ENCODE measurements around the gene TCTN1.
"Not testable (repeated sequence)": the region's sequence is repeated elsewhere in the genome, so short reads cannot be mapped to it uniquely, and the experiment has no call there.

TCTN1 gene

GRCh38 chr12:110636516-110636915, 22.6 kb downstream of the TCTN1 start:
- DNase-seq (ENCODE audit: insufficient read length, low spot score) = no peak
- TF ChIP-seq SPI1 (IDR thresholded peaks at IDR 0.05; ENCODE audit: low read depth, low read length) (peak; percentile 51), PAX5 (IDR thresholded peaks at IDR 0.05; ENCODE audit: insufficient read depth, low read length, severe bottlenecking) (peak; percentile 91), POLR2AphosphoS5 (IDR thresholded peaks at IDR 0.05; ENCODE audit: low read depth, low read length) (no peak)
- peak; percentile 9 for FAIRE-seq

- FAIRE-seq (peak; percentile 57), DNase-seq (ENCODE audit: insufficient read length, low spot score) (no peak)
- no peak for TF ChIP-seq SPI1 (IDR thresholded peaks at IDR 0.05; ENCODE audit: low read depth, low read length)
- TF ChIP-seq PAX5 (IDR thresholded peaks at IDR 0.05; ENCODE audit: insufficient read depth, low read length, severe bottlenecking) = no peak
- TF ChIP-seq TAF1 (IDR thresholded peaks at IDR 0.05; ENCODE audit: low read depth, low read length) = no peak
- no peak for TF ChIP-seq POLR2AphosphoS5 (IDR thresholded peaks at IDR 0.05; ENCODE audit: low read depth, low read length)
- no peak for TF ChIP-seq POLR2A (IDR thresholded peaks at IDR 0.05; ENCODE audit: low read depth, low read length)
- TF ChIP-seq POU2F2 (IDR thresholded peaks at IDR 0.05; ENCODE audit: low read depth, low read length) = no peak
Measured at GRCh38 chr12:110637869-110638441, 24.0 kb downstream of the TCTN1 start.

GRCh38 chr12:110638796-110639195, 24.9 kb downstream of the TCTN1 start:
- peak; percentile 20 for FAIRE-seq
- TF ChIP-seq SPI1 (IDR thresholded peaks at IDR 0.05; ENCODE audit: low read depth, low read length) = no peak
- DNase-seq (ENCODE audit: insufficient read length, low spot score) = no peak

- FAIRE-seq (no peak), DNase-seq (ENCODE audit: insufficient read length, low spot score) (no peak)
- TF ChIP-seq TAF1 (IDR thresholded peaks at IDR 0.05; ENCODE audit: low read depth, low read length) = no peak
- no peak for TF ChIP-seq SPI1 (IDR thresholded peaks at IDR 0.05; ENCODE audit: low read depth, low read length)
- TF ChIP-seq POLR2A (IDR thresholded peaks at IDR 0.05; ENCODE audit: low read depth, low read length) = no peak
- TF ChIP-seq POU2F2 (IDR thresholded peaks at IDR 0.05; ENCODE audit: low read depth, low read length) = no peak
- TF ChIP-seq POLR2AphosphoS5 (IDR thresholded peaks at IDR 0.05; ENCODE audit: low read depth, low read length) = no peak
- no peak for TF ChIP-seq PAX5 (IDR thresholded peaks at IDR 0.05; ENCODE audit: insufficient read depth, low read length, severe bottlenecking)
Measured at GRCh38 chr12:110639336-110640141, 25.6 kb downstream of the TCTN1 start.

- TF ChIP-seq SPI1 (IDR thresholded peaks at IDR 0.05; ENCODE audit: low read depth, low read length) (no peak), PAX5 (IDR thresholded peaks at IDR 0.05; ENCODE audit: insufficient read depth, low read length, severe bottlenecking) (no peak), POLR2A (IDR thresholded peaks at IDR 0.05; ENCODE audit: low read depth, low read length) (no peak), POU2F2 (IDR thresholded peaks at IDR 0.05; ENCODE audit: low read depth, low read length) (no peak), TAF1 (IDR thresholded peaks at IDR 0.05; ENCODE audit: low read depth, low read length) (no peak), POLR2AphosphoS5 (IDR thresholded peaks at IDR 0.05; ENCODE audit: low read depth, low read length) (no peak)
- FAIRE-seq = peak; percentile 80
- DNase-seq (ENCODE audit: insufficient read length, low spot score) = no peak
Measured at GRCh38 chr12:110640275-110641025, 26.5 kb downstream of the TCTN1 start.

- FAIRE-seq (no peak), DNase-seq (ENCODE audit: insufficient read length, low spot score) (no peak)
- TF ChIP-seq TAF1 (IDR thresholded peaks at IDR 0.05; ENCODE audit: low read depth, low read length) (no peak), SPI1 (IDR thresholded peaks at IDR 0.05; ENCODE audit: low read depth, low read length) (no peak), POU2F2 (IDR thresholded peaks at IDR 0.05; ENCODE audit: low read depth, low read length) (no peak), PAX5 (IDR thresholded peaks at IDR 0.05; ENCODE audit: insufficient read depth, low read length, severe bottlenecking) (no peak), POLR2AphosphoS5 (IDR thresholded peaks at IDR 0.05; ENCODE audit: low read depth, low read length) (no peak), POLR2A (IDR thresholded peaks at IDR 0.05; ENCODE audit: low read depth, low read length) (no peak)
Measured at GRCh38 chr12:110641521-110641920, 27.6 kb downstream of the TCTN1 start.

- FAIRE-seq (peak; percentile 88), DNase-seq (ENCODE audit: insufficient read length, low spot score) (no peak)
- TF ChIP-seq POLR2A (IDR thresholded peaks at IDR 0.05; ENCODE audit: low read depth, low read length) (no peak), SPI1 (IDR thresholded peaks at IDR 0.05; ENCODE audit: low read depth, low read length) (0 out of 2 replicates have a peak, but pooled peaks have one; percentile 1), POLR2AphosphoS5 (IDR thresholded peaks at IDR 0.05; ENCODE audit: low read depth, low read length) (no peak; the same call in 1 of the 2 replicates), POU2F2 (IDR thresholded peaks at IDR 0.05; ENCODE audit: low read depth, low read length) (no peak), PAX5 (IDR thresholded peaks at IDR 0.05; ENCODE audit: insufficient read depth, low read length, severe bottlenecking) (no peak), TAF1 (IDR thresholded peaks at IDR 0.05; ENCODE audit: low read depth, low read length) (no peak)
Measured at GRCh38 chr12:110647631-110648040, 33.7 kb downstream of the TCTN1 start.

- TF ChIP-seq PAX5 (IDR thresholded peaks at IDR 0.05; ENCODE audit: insufficient read depth, low read length, severe bottlenecking) (no peak), TAF1 (IDR thresholded peaks at IDR 0.05; ENCODE audit: low read depth, low read length) (no peak), POLR2A (IDR thresholded peaks at IDR 0.05; ENCODE audit: low read depth, low read length) (no peak), SPI1 (IDR thresholded peaks at IDR 0.05; ENCODE audit: low read depth, low read length) (no peak), POU2F2 (IDR thresholded peaks at IDR 0.05; ENCODE audit: low read depth, low read length) (no peak), POLR2AphosphoS5 (IDR thresholded peaks at IDR 0.05; ENCODE audit: low read depth, low read length) (no peak)
Measured at GRCh38 chr12:110649341-110649847, 35.5 kb downstream of the TCTN1 start.

GRCh38 chr12:110654238-110654637, 40.3 kb downstream of the TCTN1 start:
- not testable (repeated sequence) for DNase-seq (ENCODE audit: insufficient read length, low spot score); FAIRE-seq

More at GRCh38 chr12:110649341-110649847, 35.5 kb downstream of the TCTN1 start:
- no peak for DNase-seq (ENCODE audit: insufficient read length, low spot score)
- peak; percentile 76 for FAIRE-seq

Measured in GM12891 (cell line).